GM12891 (cell line): ENCODE results near the gene MUC13. TPM values are rescaled to one million over a fixed set of nuclear protein-coding genes. Genes with fewer than 3 reads are reported as not detected.

Experiments
- DNase-seq: peaks from one replicate; pipeline ENCODE4 v3.0.0; 2011; ENCODE audit warnings: low spot score; ENCODE audit not compliant: insufficient read length
- FAIRE-seq: peaks from 2 replicates; lab custom pipeline; 2011; peaks lifted over from hg19 to GRCh38; lab: Jason Lieb, UNC
- PAX5 ChIP-seq: IDR thresholded peaks from 2 replicates; pipeline ENCODE4 v1.6.1; 2011; ENCODE audit warnings: low read length, moderate library complexity, mild to moderate bottlenecking; ENCODE audit not compliant: insufficient read depth, severe bottlenecking
- POLR2A ChIP-seq: IDR thresholded peaks from 2 replicates; pipeline ENCODE4 v1.6.1; 2011; ENCODE audit warnings: low read depth, low read length, control low read depth
- POLR2AphosphoS5 ChIP-seq: IDR thresholded peaks from 2 replicates; pipeline ENCODE4 v1.6.1; 2011; ENCODE audit warnings: low read depth, low read length, control low read depth
- POU2F2 ChIP-seq: IDR thresholded peaks from 2 replicates; pipeline ENCODE4 v1.6.1; 2011; ENCODE audit warnings: low read depth, mild to moderate bottlenecking, control low read depth, low read length, moderate library complexity
- SPI1 ChIP-seq: IDR thresholded peaks from 2 replicates; pipeline ENCODE4 v1.6.1; 2011; ENCODE audit warnings: low read depth, low read length, control low read depth
- TAF1 ChIP-seq: IDR thresholded peaks from 2 replicates; pipeline ENCODE4 v1.6.1; 2011; ENCODE audit warnings: low read depth, low read length, control low read depth
- polyA plus RNA-seq: library from polyadenylated mRNA; unstranded; fragments of >200 nt; gene quantifications from one replicate; pipeline ENCODE4 v1.2.1, GENCODE V29; 2012; ENCODE audit warnings: low read depth, missing spikeins, inconsistent platforms; ENCODE audit not compliant: missing spikeins

MUC13 gene
- 0.04 TPM for polyA plus RNA-seq

GRCh38 chr3:124934577-124934976, at the start of gene MUC13:
MUC13 (minus strand) TSS chr3:124934751; CDS start chr3:124934712, 39 bp downstream.
- DNase-seq (no peak), FAIRE-seq (no peak)
- TF ChIP-seq POU2F2 (no peak), POLR2A (no peak), TAF1 (no peak), POLR2AphosphoS5 (no peak), SPI1 (no peak), PAX5 (no peak)

- DNase-seq (no peak), FAIRE-seq (no peak)
- TF ChIP-seq PAX5, result no peak
- TF ChIP-seq SPI1, result no peak
- TF ChIP-seq POU2F2, result no peak
- TF ChIP-seq TAF1, result no peak
- no peak for TF ChIP-seq POLR2AphosphoS5
- no peak for TF ChIP-seq POLR2A
These were observed 48.3 kb upstream of the MUC13 start for GRCh38 chr3:124982855-124983254.

GRCh38 chr3:124981472-124981871, 46.9 kb upstream of the MUC13 start:
- FAIRE-seq (no peak), DNase-seq (no peak)
- TF ChIP-seq SPI1 (no peak), PAX5 (no peak), POU2F2 (no peak), POLR2AphosphoS5 (no peak), POLR2A (no peak), TAF1 (no peak)

DNA sequence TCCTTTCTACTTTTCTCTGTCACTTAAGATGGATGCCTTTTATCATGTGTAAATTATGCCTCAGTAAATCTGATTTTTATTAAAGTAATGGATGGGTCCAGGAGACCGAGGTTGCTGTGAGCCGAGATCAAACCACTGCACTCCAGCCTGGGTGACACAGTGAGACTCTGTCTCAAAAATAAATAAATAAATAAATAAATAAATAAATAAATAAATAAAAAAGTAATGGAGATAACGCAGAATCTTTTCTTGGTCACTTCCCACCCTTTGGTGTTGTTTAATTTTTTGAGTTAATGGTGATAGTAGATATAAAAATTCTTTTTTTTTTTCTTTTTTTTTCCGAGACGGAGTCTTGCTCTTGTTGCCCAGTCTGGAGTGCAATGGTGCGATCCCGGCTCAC, 44.1 kb upstream of the MUC13 start:
- no peak for DNase-seq
- TF ChIP-seq SPI1 (no peak), PAX5 (no peak), POLR2AphosphoS5 (no peak), TAF1 (no peak), POU2F2 (no peak), POLR2A (no peak)
- no peak for FAIRE-seq

DNA sequence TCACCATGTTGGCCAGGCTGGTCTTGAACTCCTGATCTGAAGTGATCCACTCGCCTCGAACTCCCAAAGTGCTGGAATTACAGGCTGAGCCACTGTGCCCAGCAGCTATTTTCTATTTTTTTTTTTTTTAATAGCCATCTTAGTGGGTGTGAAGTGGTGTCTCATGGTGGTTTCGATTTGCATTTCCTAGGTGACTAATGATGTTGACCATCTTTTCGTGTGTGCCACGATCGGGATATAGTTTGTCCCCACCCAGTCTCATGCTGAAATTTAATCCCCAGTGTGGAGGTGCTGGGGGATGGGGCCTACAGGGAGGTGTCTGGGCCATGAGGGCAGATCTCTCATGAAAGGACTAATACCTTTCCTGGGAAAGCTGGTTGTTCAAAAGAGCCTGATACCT, 41.8 kb upstream of the MUC13 start:
- DNase-seq, result no peak
- FAIRE-seq, result no peak
- no peak for TF ChIP-seq POU2F2
- TF ChIP-seq PAX5, result no peak
- TF ChIP-seq SPI1, result no peak
- TF ChIP-seq POLR2AphosphoS5, result no peak
- no peak for TF ChIP-seq TAF1
- TF ChIP-seq POLR2A, result no peak

DNA sequence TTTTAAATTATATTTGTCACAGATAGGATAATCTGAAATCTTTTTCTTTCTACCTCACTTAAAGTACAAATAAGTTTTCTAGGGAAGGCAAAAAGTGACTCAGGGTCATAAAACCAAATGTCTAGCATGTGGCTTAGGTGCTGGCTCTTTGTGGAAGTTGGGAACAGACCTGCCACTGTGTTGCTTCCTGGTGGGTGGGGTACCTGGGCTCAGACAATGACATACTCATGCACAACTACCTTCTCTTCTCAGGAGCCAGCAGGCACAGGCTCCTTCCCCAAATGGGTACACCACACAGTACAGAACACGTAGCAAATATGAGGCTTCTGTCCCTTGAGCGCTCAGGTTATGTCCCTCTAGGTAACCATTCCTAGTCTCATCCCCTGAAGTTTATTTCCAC, 40.1 kb upstream of the MUC13 start:
- FAIRE-seq, result no peak
- TF ChIP-seq PAX5 (no peak), POLR2AphosphoS5 (no peak), TAF1 (no peak), POU2F2 (no peak), SPI1 (no peak), POLR2A (no peak)
- no peak for DNase-seq

DNA sequence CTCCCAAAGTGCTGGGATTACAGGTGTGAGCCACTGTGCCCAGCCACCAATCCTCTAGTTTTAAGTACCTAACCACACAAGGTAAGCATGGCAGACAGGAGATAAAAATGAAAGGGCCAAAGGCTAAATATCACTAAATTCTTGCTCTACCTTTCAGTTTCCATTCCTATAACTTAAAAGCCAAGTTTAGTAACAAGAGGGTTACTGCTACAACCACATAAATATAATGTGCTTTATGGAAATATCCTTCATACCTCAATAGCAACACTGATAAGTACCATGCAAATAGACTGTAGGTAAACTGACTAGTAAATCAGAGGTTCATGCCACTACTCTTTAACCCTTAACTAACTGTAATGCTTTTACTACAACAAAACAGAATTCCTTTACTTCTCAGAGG, 38.7 kb upstream of the MUC13 start:
- DNase-seq, result no peak
- FAIRE-seq, result peak; percentile 52
- no peak for TF ChIP-seq PAX5
- TF ChIP-seq POLR2A, result no peak
- TF ChIP-seq POU2F2, result no peak
- TF ChIP-seq POLR2AphosphoS5, result no peak
- no peak for TF ChIP-seq TAF1
- TF ChIP-seq SPI1, result no peak

DNA sequence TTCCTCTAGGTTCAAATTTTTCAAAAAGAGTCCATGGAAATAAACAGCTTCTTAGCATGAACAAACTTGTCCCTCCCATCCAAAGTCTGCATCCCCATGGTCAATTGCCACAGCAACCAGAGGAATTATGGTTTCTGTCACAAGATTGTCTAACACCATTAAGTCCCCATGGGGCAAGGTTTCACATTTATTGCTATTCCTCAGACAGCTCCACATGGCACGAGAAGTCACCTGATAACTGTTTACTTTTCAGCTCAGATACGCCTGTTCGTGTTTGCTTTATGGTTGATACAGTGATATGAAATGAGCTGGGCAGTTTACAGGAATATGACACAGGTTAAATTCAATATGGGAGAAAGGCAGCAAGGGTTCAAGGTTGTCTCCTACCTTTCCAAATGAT, 37.9 kb upstream of the MUC13 start:
- no peak for TF ChIP-seq POU2F2
- no peak for TF ChIP-seq POLR2A
- TF ChIP-seq SPI1, result no peak
- no peak for TF ChIP-seq POLR2AphosphoS5
- TF ChIP-seq TAF1, result no peak
- TF ChIP-seq PAX5, result no peak
- FAIRE-seq (no peak), DNase-seq (no peak)

DNA sequence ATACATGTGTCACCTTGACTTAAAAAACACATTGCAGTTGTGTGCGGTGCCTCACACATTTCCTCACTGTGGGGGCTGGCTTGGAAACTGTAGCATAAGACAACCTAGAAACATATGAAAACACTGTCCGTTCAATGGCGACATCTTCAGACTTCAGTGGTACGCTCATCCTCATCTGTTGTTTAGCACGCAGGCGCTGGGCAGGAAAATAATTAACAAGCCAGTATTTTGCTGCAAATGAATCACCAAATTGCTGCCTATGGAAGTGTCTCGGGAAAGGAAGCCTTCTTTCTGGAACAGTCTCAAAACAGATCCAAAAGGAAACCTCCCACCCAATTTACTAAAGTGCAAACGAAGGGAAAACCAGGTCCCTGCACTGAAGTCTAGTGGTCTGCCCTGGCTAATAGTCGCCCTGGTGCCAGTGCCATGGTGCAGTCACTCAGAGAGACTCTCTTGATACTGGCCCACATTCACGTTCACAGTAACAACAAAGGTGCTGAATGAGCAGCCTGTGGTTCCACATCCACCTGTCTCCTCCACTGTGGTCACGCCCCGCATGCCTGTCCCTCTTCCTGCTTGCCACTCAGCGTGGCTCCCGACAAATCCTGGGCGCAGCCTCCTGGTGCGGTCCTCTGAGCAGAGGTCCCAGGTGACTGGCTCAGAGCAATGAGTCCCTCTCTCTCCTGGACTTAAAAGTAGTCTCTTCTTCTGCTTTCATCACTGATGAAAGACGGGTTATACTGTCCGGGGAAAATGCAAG, 35.6 kb upstream of the MUC13 start:
- no peak for FAIRE-seq
- TF ChIP-seq POLR2AphosphoS5 (no peak), POLR2A (no peak), POU2F2 (no peak), PAX5 (no peak), TAF1 (no peak)
- no peak for DNase-seq

GRCh38 chr3:124969190-124969589, 34.6 kb upstream of the MUC13 start:
- TF ChIP-seq PAX5 (no peak), SPI1 (no peak), POLR2A (no peak), TAF1 (no peak), POLR2AphosphoS5 (no peak), POU2F2 (no peak)
- no peak for FAIRE-seq
- no peak for DNase-seq
